Measurements from ENCODE around the gene GALNT7. TPM values are rescaled to one million over a fixed set of nuclear protein-coding genes. Genes with fewer than 3 reads are reported as not detected.

The GALNT7 gene
- total and polyA plus RNA-seq, 9 donors = 20.2 to 30.7 (median 24.9) TPM

- no CpG with 5 or more reads among the region's 4 CpGs for WGBS (ENCODE audit: insufficient coverage)
Observed at GRCh38 chr4:173270312-173271027, 101.9 kb downstream of the GALNT7 start.

GRCh38 chr4:173272314-173272713 is 103.7 kb downstream of the GALNT7 start:
- Histone ChIP-seq H3K27me3 (ENCODE audit: control insufficient read depth, insufficient read depth, low read length) (no peaks in the 10 kb centered on the region), H3K27ac (ENCODE audit: low read length) (no peak overlapping the region), H3K36me3 (ENCODE audit: control insufficient read depth, insufficient read depth, low read length) (no peaks in the 10 kb centered on the region), H3K4me3 (ENCODE audit: low read length) (no peak overlapping the region), H3K9me3 (replicated peaks; ENCODE audit: control insufficient read depth, low read depth, low read length) (peaks cover 4% of the 10 kb centered on the region), H3K4me1 (ENCODE audit: control insufficient read depth, insufficient read depth, low read length) (peaks cover 4% of the 10 kb centered on the region)
- no CpG with 5 or more reads among the region's 5 CpGs for WGBS (ENCODE audit: insufficient coverage)
- no peak for DNase-seq

More at GRCh38 chr4:173270312-173271027, 101.9 kb downstream of the GALNT7 start:
- peak; percentile 72 for DNase-seq
- no peaks in the 10 kb centered on the region for H3K36me3 ChIP-seq (ENCODE audit: control insufficient read depth, insufficient read depth, low read length)
- no peak overlapping the region for H3K27ac ChIP-seq (ENCODE audit: low read length)
- H3K9me3 ChIP-seq (replicated peaks; ENCODE audit: control insufficient read depth, low read depth, low read length) = peaks cover 4% of the 10 kb centered on the region
- H3K4me1 ChIP-seq (ENCODE audit: control insufficient read depth, insufficient read depth, low read length) = peaks cover 4% of the 10 kb centered on the region
- no peak overlapping the region for H3K4me3 ChIP-seq (ENCODE audit: low read length)
- no peaks in the 10 kb centered on the region for H3K27me3 ChIP-seq (ENCODE audit: control insufficient read depth, insufficient read depth, low read length)

GRCh38 chr4:173272996-173273395 is 104.4 kb downstream of the GALNT7 start:
- Histone ChIP-seq H3K27me3 (ENCODE audit: control insufficient read depth, insufficient read depth, low read length) (no peaks in the 10 kb centered on the region), H3K27ac (ENCODE audit: low read length) (no peak overlapping the region), H3K4me3 (ENCODE audit: low read length) (no peak overlapping the region), H3K9me3 (replicated peaks; ENCODE audit: control insufficient read depth, low read depth, low read length) (peaks cover 4% of the 10 kb centered on the region), H3K4me1 (ENCODE audit: control insufficient read depth, insufficient read depth, low read length) (peaks cover 4% of the 10 kb centered on the region), H3K36me3 (ENCODE audit: control insufficient read depth, insufficient read depth, low read length) (no peaks in the 10 kb centered on the region)
- no CpG with 5 or more reads among the region's 1 CpG for WGBS (ENCODE audit: insufficient coverage)
- no peak for DNase-seq

GRCh38 chr4:173273941-173274340 is 105.3 kb downstream of the GALNT7 start:
- Histone ChIP-seq H3K36me3 (ENCODE audit: control insufficient read depth, insufficient read depth, low read length) (no peaks in the 10 kb centered on the region), H3K27me3 (ENCODE audit: control insufficient read depth, insufficient read depth, low read length) (no peaks in the 10 kb centered on the region), H3K4me3 (ENCODE audit: low read length) (no peak overlapping the region), H3K4me1 (ENCODE audit: control insufficient read depth, insufficient read depth, low read length) (peaks cover 4% of the 10 kb centered on the region), H3K9me3 (replicated peaks; ENCODE audit: control insufficient read depth, low read depth, low read length) (peaks cover 4% of the 10 kb centered on the region), H3K27ac (ENCODE audit: low read length) (no peak overlapping the region)
- DNase-seq = peak; percentile 93

- Histone ChIP-seq H3K27ac (ENCODE audit: low read length) (no peak overlapping the region), H3K9me3 (replicated peaks; ENCODE audit: control insufficient read depth, low read depth, low read length) (peaks cover 4% of the 10 kb centered on the region), H3K36me3 (ENCODE audit: control insufficient read depth, insufficient read depth, low read length) (no peaks in the 10 kb centered on the region), H3K4me1 (ENCODE audit: control insufficient read depth, insufficient read depth, low read length) (peaks cover 2% of the 10 kb centered on the region), H3K4me3 (ENCODE audit: low read length) (no peak overlapping the region), H3K27me3 (ENCODE audit: control insufficient read depth, insufficient read depth, low read length) (no peaks in the 10 kb centered on the region)
- no peak for DNase-seq
- WGBS (ENCODE audit: insufficient coverage) = 80% methylated on average over 4 of the region's 4 CpGs
Observed at GRCh38 chr4:173274744-173275143, 106.1 kb downstream of the GALNT7 start.

- Histone ChIP-seq H3K4me1 (ENCODE audit: control insufficient read depth, insufficient read depth, low read length) (peaks cover 2% of the 10 kb centered on the region), H3K27ac (ENCODE audit: low read length) (no peak overlapping the region), H3K9me3 (replicated peaks; ENCODE audit: control insufficient read depth, low read depth, low read length) (peaks cover 4% of the 10 kb centered on the region), H3K4me3 (ENCODE audit: low read length) (no peak overlapping the region), H3K36me3 (ENCODE audit: control insufficient read depth, insufficient read depth, low read length) (no peaks in the 10 kb centered on the region), H3K27me3 (ENCODE audit: control insufficient read depth, insufficient read depth, low read length) (no peaks in the 10 kb centered on the region)
- 100% methylated on average over 1 of the region's 7 CpGs for WGBS (ENCODE audit: insufficient coverage)
- DNase-seq = no peak
Observed at GRCh38 chr4:173275150-173275549, 106.5 kb downstream of the GALNT7 start.

GRCh38 chr4:173277340-173277739 is 108.7 kb downstream of the GALNT7 start:
- Histone ChIP-seq H3K27ac (ENCODE audit: low read length) (no peak overlapping the region), H3K36me3 (ENCODE audit: control insufficient read depth, insufficient read depth, low read length) (peaks cover 4% of the 10 kb centered on the region), H3K4me3 (ENCODE audit: low read length) (no peak overlapping the region), H3K4me1 (ENCODE audit: control insufficient read depth, insufficient read depth, low read length) (no peaks in the 10 kb centered on the region), H3K27me3 (ENCODE audit: control insufficient read depth, insufficient read depth, low read length) (no peaks in the 10 kb centered on the region), H3K9me3 (replicated peaks; ENCODE audit: control insufficient read depth, low read depth, low read length) (peaks cover 11% of the 10 kb centered on the region)
- no peak for DNase-seq
- WGBS (ENCODE audit: insufficient coverage) = 69% methylated on average over 1 of the region's 2 CpGs

- Histone ChIP-seq H3K4me1 (ENCODE audit: control insufficient read depth, insufficient read depth, low read length) (no peaks in the 10 kb centered on the region), H3K36me3 (ENCODE audit: control insufficient read depth, insufficient read depth, low read length) (peaks cover 4% of the 10 kb centered on the region), H3K27me3 (ENCODE audit: control insufficient read depth, insufficient read depth, low read length) (no peaks in the 10 kb centered on the region), H3K27ac (ENCODE audit: low read length) (no peak overlapping the region), H3K4me3 (ENCODE audit: low read length) (no peak overlapping the region), H3K9me3 (replicated peaks; ENCODE audit: control insufficient read depth, low read depth, low read length) (peaks cover 26% of the 10 kb centered on the region)
- DNase-seq = no peak
- WGBS (ENCODE audit: insufficient coverage) = 84% methylated on average over 3 of the region's 4 CpGs
Observed at GRCh38 chr4:173280998-173281397, 112.4 kb downstream of the GALNT7 start.

GRCh38 chr4:173281406-173282255 is 113.0 kb downstream of the GALNT7 start:
- DNase-seq = no peak
- 84% methylated on average over 5 of the region's 14 CpGs for WGBS (ENCODE audit: insufficient coverage)
- H3K4me3 ChIP-seq (ENCODE audit: low read length) = no peak overlapping the region

GRCh38 chr4:173282256-173282562 is 113.6 kb downstream of the GALNT7 start:
- Histone ChIP-seq H3K27me3 (ENCODE audit: control insufficient read depth, insufficient read depth, low read length) (no peaks in the 10 kb centered on the region), H3K4me3 (ENCODE audit: low read length) (no peak overlapping the region), H3K27ac (ENCODE audit: low read length) (no peak overlapping the region), H3K9me3 (replicated peaks; ENCODE audit: control insufficient read depth, low read depth, low read length) (peaks cover 38% of the 10 kb centered on the region), H3K4me1 (ENCODE audit: control insufficient read depth, insufficient read depth, low read length) (no peaks in the 10 kb centered on the region), H3K36me3 (ENCODE audit: control insufficient read depth, insufficient read depth, low read length) (peaks cover 4% of the 10 kb centered on the region)
- DNase-seq = no peak
- no CpG with 5 or more reads among the region's 4 CpGs for WGBS (ENCODE audit: insufficient coverage)

More at GRCh38 chr4:173281406-173282255, 113.0 kb downstream of the GALNT7 start:
- H3K27ac ChIP-seq (ENCODE audit: low read length) = no peak overlapping the region
- no peaks in the 10 kb centered on the region for H3K27me3 ChIP-seq (ENCODE audit: control insufficient read depth, insufficient read depth, low read length)
- H3K4me1 ChIP-seq (ENCODE audit: control insufficient read depth, insufficient read depth, low read length) = no peaks in the 10 kb centered on the region
- peaks cover 4% of the 10 kb centered on the region for H3K36me3 ChIP-seq (ENCODE audit: control insufficient read depth, insufficient read depth, low read length)
- peaks cover 32% of the 10 kb centered on the region for H3K9me3 ChIP-seq (replicated peaks; ENCODE audit: control insufficient read depth, low read depth, low read length)
